ENCODE data around the gene EIF4G3. TPM values are rescaled to one million over a fixed set of nuclear protein-coding genes. Genes with fewer than 3 reads are reported as not detected.

The EIF4G3 gene
- total and polyA plus RNA-seq, 2 donors (not counting 3 experiments of a cell fraction or from before 2014, with no cell fraction given) = 40.7 to 78.5 TPM

GRCh38 chr1:20811916-20812315 is 364.8 kb downstream of the EIF4G3 start:
- ChIA-PET CTCF (interaction anchor here (1.0 to 1.5 kb wide), 2 partner anchors 12 to 384 kb away, joined by 4 to 5 read pairs; no protein-coding TSS in a partner anchor), POLR2A (no interaction called here)
- Histone ChIP-seq H3K4me2 (ENCODE audit: insufficient read depth, low read length) (no peak overlapping the region), H2AFZ (ENCODE audit: low read depth, low read length) (no peak overlapping the region), H3K9me1 (replicated peaks; ENCODE audit: control insufficient read depth, extremely low read depth, insufficient read depth, low read length) (no peaks in the 10 kb centered on the region), H4K20me1 (replicated peaks; ENCODE audit: control insufficient read depth, extremely low read depth, insufficient read depth, low read length) (no peaks in the 10 kb centered on the region), H3K36me3 (ENCODE audit: control insufficient read depth in 2 of 2, extremely low read depth in 1 of 2, insufficient read depth in 2 of 2, low read length in 2 of 2) (peaks cover 2 to 3% of the 10 kb centered on the region in 2 experiments), H3K4me1 (ENCODE audit: control insufficient read depth, extremely low read depth, insufficient read depth, low read length) (no peaks in the 10 kb centered on the region), H3K79me2 (ENCODE audit: control insufficient read depth, insufficient read depth, low read length) (no peaks in the 10 kb centered on the region), H3K9ac (replicated peaks; ENCODE audit: extremely low read depth, insufficient read depth, low read length) (no peak overlapping the region), H3K27ac (ENCODE audit: insufficient read depth, low read depth, low read length) (no peak overlapping the region), H3K27me3 (ENCODE audit: control insufficient read depth in 2 of 2, insufficient read depth in 2 of 2, low read length in 2 of 2) (no peaks in the 10 kb centered on the region), H3K9me3 (replicated peaks; ENCODE audit: control insufficient read depth, insufficient read depth, low read length) (no peaks in the 10 kb centered on the region), H3K4me3 (replicated peaks in 1 of 3; ENCODE audit: insufficient read depth in 1 of 3, low read depth in 1 of 3, low read length in 3 of 3) (no peak overlapping the region)
- BruUV-seq (replicated peaks) = no TSS peak
- intact Hi-C loops (cut with micrococcal nuclease) = no loop called here
- DNase-seq (ENCODE audit: low read depth, low spot score) (no peak), FAIRE-seq (no peak)
- dilution Hi-C loops (cut with MboI; ENCODE audit: extremely low pct_ligation_motif_present, low sequenced_read_pairs) = no loop called here
- TF ChIP-seq GATA2 (IDR thresholded peaks at IDR 0.05; ENCODE audit: insufficient read depth, insufficient read length, low read depth, low read length) (no peak), MYC (IDR thresholded peaks at IDR 0.05; ENCODE audit: low read depth, low read length) (no peak), MAX (IDR thresholded peaks at IDR 0.05; ENCODE audit: insufficient read depth, insufficient read length) (no peak), FOS (IDR thresholded peaks at IDR 0.05; ENCODE audit: borderline replicate concordance, insufficient read depth, low read length) (no peak), EZH2 (IDR thresholded peaks at IDR 0.05; ENCODE audit: borderline replicate concordance, low read depth, low read length, severe bottlenecking) (no peak)

- no peak overlapping the region for H3K4me2 ChIP-seq (ENCODE audit: insufficient read depth, low read length)
- no peaks in the 10 kb centered on the region for H3K9me1 ChIP-seq (replicated peaks; ENCODE audit: control insufficient read depth, extremely low read depth, insufficient read depth, low read length)
- DNase-seq (ENCODE audit: low read depth, low spot score) (no peak), FAIRE-seq (no peak)
- POLR2A ChIA-PET = no interaction called here
- H3K9ac ChIP-seq (replicated peaks; ENCODE audit: extremely low read depth, insufficient read depth, low read length) = no peak overlapping the region
- H3K4me1 ChIP-seq (ENCODE audit: control insufficient read depth, extremely low read depth, insufficient read depth, low read length) = peaks cover under 1% of the 10 kb centered on the region
- intact Hi-C loops (cut with micrococcal nuclease) (no loop called here), dilution Hi-C loops (cut with MboI; ENCODE audit: extremely low pct_ligation_motif_present, low sequenced_read_pairs) (no loop called here)
- TF ChIP-seq POLR2AphosphoS5 (IDR thresholded peaks at IDR 0.05; ENCODE audit: insufficient read depth, low read depth, low read length) (no peak), JUN (IDR thresholded peaks at IDR 0.05; ENCODE audit: borderline replicate concordance, insufficient read depth, insufficient read length, low read depth) (no peak), FOS (IDR thresholded peaks at IDR 0.05; ENCODE audit: borderline replicate concordance, insufficient read depth, low read length) (no peak), GATA2 (IDR thresholded peaks at IDR 0.05; ENCODE audit: insufficient read depth, insufficient read length, low read depth, low read length) (no peak), MYC (IDR thresholded peaks at IDR 0.05; ENCODE audit: low read depth, low read length) (no peak)
- H3K4me3 ChIP-seq (replicated peaks in 1 of 3; ENCODE audit: insufficient read depth in 1 of 3, low read depth in 1 of 3, low read length in 3 of 3) = no peak overlapping the region
- no TSS peak for BruUV-seq (replicated peaks)
- H3K27me3 ChIP-seq (ENCODE audit: control insufficient read depth in 2 of 2, insufficient read depth in 2 of 2, low read length in 2 of 2) = no peaks in the 10 kb centered on the region
- no peaks in the 10 kb centered on the region for H4K20me1 ChIP-seq (replicated peaks; ENCODE audit: control insufficient read depth, extremely low read depth, insufficient read depth, low read length)
- H3K36me3 ChIP-seq (ENCODE audit: control insufficient read depth in 2 of 2, extremely low read depth in 1 of 2, insufficient read depth in 2 of 2, low read length in 2 of 2) = no peaks in the 10 kb centered on the region
- H2AFZ ChIP-seq (ENCODE audit: low read depth, low read length) = no peak overlapping the region
- CTCF ChIA-PET = interaction anchor here (2.3 kb wide), 1 partner anchor 402 kb away, joined by 7 read pairs; no protein-coding TSS in a partner anchor
- H3K79me2 ChIP-seq (ENCODE audit: control insufficient read depth, insufficient read depth, low read length) = no peaks in the 10 kb centered on the region
- no peaks in the 10 kb centered on the region for H3K9me3 ChIP-seq (replicated peaks; ENCODE audit: control insufficient read depth, insufficient read depth, low read length)
- no peak overlapping the region for H3K27ac ChIP-seq (ENCODE audit: insufficient read depth, low read depth, low read length)
Measured at GRCh38 chr1:20793236-20793635, 383.5 kb downstream of the EIF4G3 start.

Measured in endothelial cell of umbilical vein (primary cell).